Colon (tissue), 2 donors: ENCODE results near the gene IFI30.

ENCODE experiments used
- FAIRE-seq: peaks from 2 replicates; lab custom pipeline; 2012; peaks lifted over from hg19 to GRCh38; lab: Jason Lieb, UNC
- donor health status: control.
- donor health status: control.

The IFI30 gene

DNA sequence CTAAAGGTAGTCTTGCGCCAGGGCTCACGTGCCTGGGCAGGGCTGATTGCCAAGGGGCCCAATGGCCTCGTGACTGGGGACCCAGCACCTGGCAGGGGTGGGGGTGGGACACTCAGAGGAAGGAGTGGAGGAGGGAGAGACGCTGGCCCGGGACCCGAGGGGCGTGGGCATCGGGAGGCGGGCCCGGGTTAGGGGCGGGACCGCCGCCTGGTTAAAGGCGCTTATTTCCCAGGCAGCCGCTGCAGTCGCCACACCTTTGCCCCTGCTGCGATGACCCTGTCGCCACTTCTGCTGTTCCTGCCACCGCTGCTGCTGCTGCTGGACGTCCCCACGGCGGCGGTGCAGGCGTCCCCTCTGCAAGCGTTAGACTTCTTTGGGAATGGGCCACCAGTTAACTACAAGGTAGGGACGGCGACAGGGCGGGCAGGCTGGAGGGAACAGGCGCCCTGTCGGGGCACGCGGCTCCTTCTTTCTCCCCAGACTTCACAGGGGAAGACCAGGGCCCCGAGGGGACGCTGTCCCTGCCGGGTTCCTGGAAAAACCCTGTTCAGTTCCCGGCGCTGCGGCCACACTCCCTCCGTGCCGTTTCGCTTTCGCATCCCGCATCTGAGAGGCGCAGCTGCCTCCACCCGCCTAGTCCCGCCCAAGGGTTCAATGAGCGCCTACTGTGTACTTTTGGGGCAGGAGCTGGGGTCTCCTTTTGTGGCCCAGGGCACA, at the start of gene IFI30:
TSS of gene IFI30 (plus strand) at position 242 of the 717 bp plus-strand sequence. CDS start at position 271, 29 bp downstream.
- no peak for FAIRE-seq

DNA sequence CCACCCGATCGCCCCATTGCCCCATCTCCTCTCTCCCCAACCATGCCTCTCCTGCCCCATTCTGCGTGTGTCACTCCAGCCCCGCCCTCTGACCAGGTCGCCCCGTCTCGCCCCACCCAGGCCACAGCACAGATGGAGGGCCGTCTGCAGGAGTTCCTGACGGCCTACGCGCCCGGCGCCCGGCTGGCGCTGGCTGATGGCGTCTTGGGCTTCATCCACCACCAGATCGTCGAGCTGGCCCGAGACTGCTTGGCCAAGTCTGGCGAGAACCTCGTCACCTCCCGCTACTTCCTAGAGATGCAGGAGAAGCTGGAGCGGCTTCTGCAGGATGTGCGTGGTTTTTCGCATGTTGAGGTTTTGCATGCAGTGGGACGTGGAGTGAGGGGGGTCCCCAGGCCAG, 49.8 kb upstream of the IFI30 start:
- FAIRE-seq: no peak

DNA sequence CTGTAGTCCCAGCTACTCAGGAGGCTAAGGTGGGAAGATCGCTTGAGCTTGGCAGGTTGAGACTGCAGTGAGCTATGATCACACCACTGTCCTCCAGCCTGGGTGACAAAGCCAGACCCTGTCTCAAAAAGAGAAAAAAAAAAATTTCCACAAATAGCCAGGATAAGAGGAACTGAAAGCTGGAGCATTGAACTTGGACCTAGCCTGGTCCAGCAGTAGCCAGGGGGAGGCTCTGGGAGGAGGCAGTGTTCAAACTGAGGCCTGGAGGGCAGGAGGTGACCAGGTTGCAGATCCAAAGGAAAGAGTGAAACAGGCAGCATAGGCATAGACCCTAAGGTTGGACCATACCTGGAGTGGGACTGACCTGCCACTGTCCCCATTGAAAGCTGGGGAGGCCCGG, 47.5 kb upstream of the IFI30 start:
- FAIRE-seq: no peak

DNA sequence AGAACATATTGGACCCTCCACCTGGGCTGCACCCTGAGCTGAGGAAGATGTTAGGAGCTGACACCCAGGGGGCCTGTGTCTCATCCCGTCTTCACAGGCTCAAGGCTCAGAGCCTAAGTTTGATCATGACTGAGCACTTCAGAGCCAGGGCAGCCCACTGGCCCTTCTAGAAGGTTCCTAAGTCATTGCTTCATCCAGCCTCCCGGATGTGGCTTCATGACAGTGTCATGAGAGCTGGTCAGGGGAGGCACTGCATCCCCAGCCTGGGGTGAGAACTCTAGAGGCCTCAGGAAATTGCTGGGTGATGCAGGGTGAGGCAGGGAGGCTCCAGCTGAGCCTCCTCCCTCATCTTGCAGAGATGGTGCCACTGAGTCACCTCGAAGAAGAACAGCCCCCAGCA, 45.6 kb upstream of the IFI30 start:
- FAIRE-seq: no peak

DNA sequence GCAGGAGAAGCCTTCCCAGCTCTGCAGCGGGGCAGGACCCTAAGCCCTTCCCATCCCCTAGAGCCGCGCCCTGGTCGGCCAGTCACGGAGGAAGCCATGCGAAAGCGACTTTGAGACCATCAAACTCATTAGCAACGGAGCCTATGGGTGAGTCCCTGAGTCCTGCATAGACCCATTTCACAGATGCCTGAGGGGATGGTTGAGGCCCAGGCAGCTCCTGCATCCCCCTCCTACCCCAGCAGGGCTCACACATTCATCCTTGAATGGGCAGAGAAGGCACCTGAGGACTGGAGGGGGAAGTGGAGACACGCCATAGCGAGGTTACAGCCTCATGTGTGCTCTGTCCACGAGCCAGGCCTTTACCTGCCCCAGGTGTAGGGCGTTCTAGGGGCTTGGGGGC, 44.8 kb upstream of the IFI30 start:
- no peak for FAIRE-seq

DNA sequence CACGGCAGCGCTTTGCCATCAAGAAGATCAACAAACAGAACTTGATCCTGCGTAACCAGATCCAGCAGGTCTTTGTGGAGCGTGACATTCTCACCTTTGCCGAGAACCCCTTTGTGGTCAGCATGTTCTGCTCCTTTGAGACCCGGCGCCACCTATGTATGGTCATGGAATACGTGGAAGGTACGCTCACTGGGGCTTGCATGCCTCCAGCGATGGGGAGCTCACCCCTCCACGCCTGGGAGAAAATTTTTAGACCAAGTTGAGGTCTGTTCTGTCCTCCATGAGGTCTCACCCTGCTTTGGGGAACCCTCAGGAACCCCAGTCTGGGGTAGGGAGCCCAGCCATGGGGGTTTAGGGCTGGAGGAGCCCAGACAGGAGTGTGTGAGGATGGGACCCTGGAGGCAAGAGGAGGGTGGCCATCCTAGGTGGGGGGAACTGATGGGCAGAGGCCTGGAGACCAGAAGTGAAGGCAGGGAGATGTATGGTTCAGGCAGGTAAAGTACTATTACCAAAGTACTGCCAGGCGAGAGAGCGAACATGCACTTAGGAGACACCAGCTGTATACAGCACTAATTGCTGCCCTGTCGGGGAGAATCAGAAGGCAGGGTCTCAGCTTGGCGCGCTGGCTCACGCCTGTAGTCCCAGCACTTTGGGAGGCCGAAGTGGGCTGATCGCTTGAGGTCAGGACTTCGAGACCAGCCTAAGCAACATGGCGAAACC, 42.9 kb upstream of the IFI30 start:
- FAIRE-seq: no peak

DNA sequence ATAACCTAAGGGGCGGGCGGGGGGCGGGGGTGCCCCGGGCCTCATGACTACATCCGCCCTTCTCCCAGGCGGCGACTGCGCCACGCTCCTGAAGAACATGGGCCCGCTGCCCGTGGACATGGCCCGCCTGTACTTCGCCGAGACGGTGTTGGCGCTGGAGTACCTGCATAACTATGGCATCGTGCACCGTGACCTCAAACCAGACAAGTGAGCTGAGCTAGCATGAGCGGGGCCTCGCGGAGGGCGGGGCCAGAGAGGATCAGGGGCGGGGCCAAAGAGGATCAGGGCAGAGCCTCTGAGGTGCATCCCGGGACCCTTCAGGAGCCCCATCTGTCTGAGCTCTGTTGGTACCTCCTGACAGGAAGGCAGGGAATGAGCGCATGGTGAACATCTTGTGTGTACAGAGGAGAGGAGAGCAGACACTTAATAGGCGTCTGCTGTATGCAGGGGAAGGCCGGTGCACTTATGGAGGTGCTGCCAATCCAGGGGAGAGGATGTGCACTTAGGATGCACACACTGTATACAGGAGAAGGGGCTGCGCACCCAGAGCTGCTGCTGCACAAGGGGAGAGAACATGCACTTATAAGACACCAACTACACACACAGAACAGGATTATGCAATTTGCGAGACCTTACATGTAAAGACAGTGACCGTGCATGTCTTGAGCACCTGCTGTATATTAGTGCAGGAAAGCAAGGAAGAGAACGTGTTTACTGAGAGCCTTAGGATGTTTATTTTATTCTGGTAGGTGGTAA, 41.6 kb upstream of the IFI30 start:
- no peak for FAIRE-seq

DNA sequence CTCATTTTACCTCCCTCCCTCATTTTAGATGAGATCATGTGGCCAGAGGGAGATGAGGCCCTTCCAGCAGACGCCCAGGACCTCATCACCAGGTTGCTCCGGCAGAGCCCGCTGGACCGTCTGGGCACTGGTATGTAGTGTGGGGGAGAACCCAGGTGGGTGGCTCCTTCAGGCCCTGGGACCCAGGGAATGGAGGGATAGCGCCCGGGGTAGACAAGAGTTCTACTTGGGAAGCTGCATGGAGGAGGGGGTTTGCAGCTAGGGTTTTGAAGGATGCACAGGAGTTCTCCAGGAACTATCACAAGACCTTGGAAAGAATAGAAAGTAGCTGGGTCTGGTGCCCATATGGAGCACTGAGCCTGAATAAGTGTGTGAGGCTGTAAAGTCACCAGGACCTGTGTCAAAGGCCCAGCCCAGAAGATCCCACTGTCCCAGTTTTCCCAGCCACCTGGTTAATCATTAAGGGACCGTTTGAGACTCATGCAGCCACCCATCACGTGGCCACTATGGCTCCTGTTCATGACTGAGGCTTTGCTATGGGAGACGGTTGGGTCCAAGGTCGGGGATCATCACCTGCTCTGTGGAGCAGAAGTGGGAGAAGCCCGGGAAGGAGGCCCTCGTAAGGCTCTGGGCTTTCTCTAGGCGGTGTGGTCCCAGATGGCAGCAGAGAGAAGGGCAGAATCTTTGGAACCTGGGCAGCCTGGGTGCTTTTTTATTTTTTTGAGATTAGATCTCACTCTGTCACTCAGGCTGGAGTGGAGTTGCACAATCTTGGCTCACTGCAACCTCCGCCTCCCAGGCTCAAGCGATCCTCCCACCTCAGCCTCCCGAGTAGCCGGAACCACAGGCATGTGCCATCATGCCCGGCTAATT, 37.7 kb upstream of the IFI30 start:
- FAIRE-seq: no peak

DNA sequence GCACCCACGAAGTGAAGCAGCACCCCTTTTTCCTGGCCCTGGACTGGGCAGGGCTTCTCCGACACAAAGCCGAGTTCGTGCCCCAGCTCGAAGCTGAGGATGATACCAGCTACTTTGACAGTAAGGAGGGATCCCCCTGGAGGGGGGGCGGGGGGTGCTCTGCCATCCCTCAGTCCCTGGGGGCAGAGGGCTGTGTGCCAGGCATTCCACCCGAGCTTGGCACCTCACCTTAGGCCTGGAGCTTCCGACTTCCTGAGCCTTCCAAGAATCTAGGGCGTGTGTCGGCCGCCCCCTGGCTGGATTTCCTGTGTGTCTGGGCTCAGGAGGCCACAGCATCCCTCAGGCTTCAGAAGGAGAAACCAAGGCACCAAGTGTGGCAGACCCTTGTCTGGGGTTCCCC, 36.4 kb upstream of the IFI30 start:
- no peak for FAIRE-seq

DNA sequence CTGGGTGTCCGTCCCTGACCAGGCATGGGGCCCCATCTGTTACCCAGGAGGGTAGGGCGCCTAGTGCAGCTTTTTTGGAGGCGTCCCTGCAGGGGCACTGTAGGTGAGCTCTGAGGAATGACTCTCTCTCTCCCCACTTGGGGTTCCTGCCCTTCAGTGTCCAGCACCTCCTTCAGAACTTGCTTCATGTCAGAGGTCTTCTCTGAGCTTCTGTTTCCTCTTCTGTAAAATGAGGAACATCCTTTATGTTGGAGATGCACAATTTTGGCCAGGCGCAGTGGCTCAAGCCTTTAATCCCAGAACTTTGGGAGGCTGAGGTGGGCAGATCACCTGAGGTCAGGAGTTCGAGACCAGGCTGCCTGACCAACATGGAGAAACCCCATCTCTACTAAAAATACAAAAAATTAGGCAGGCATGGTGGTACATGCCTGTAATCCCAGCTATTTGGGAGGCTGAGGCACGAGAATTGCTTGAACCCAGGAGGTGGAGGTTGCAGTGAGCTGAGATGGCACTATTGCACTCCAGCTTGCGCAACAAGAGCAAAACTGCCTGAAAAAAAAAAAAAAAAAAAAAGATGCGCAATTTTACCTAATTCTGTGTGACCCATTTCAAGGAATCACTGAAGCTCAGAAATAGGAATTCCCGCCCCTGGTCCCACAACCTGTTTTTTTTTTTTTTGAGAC, 35.8 kb upstream of the IFI30 start:
- FAIRE-seq: no peak

DNA sequence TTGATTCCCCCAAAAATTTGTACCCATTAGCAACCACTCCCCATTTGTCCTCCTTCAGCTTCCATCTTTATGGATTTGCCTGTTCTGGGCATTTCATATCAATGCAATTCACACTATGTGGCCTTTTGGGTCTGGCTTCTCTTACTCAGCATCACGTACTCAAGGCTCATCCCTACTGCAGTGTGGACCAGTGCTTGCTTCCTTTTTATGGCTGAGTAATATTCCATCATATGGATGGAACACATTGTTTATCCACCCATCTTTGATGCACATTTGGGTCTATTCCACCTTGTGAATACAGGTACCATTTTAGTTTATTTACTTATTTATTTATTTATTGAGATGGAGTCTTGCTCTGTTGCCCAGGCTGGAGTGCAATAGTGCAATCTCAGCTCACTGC, 33.1 kb upstream of the IFI30 start:
- FAIRE-seq: no peak

DNA sequence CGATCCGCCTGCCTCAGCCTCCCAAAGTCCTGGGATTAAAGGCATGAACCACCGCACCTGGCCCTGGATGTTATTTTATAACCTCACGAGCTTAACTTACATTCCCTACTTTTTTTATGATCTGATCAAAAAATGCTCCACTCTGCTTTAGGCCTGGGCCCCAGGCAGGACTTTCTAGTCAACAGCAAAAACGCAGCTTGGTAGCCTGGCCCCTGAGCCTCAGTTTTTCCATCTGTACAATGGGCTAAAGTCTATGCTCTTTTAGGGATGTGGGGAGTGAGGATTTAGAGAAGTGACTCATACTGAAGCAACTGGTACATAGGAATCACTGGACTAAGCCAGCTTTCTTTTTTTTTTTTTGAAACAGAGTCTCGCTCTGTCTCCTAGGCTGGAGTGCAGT, 32.6 kb upstream of the IFI30 start:
- FAIRE-seq: no peak

DNA sequence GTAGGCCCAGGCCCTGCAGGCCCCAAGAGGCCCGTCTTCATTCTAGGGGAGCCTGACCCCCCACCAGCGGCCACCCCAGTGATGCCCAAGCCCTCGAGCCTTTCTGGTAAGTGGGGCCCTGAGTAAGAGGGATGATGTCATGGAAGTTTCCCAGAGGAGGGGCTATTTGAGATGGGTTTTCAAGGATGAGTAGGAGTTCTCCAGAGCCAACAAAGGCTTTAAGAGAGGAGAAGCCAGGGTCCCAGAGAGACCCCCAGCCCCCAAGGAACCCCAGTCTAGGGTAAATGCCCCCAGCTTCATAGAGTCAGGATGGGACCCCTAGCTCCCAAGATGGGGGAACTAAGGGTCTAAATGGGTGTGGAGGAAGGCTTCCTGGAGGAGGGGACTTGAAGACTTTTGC, 29.7 kb upstream of the IFI30 start:
- FAIRE-seq: no peak

DNA sequence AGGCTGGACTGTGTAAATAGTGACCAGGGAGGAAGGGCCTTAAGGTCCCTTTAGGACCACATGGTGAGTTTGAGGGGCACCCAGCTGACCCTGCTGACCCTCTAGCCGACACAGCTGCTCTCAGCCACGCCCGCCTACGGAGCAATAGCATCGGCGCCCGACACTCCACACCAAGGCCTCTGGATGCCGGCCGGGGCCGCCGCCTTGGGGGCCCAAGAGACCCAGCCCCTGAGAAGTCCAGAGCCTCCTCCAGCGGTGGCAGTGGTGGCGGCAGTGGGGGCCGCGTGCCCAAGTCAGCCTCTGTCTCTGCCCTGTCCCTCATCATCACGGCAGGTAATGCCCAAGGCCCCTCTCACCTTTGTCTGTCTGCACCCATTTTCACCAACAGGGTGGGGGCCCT, 29.3 kb upstream of the IFI30 start:
- no peak for FAIRE-seq

DNA sequence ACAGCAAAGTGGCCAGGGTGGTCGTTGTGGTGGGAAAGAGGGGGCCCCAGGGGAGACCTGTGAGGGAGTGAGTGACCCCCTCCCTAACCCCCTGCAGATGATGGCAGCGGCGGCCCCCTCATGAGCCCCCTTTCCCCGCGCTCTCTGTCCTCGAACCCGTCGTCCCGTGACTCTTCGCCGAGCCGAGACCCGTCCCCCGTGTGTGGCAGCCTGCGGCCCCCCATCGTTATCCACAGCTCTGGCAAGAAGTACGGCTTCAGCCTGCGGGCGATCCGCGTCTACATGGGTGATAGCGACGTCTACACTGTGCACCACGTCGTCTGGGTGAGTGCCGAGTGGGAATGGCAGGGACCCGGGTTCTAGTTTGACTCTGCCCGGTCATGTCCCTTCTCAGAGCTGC, 28.7 kb upstream of the IFI30 start:
- no peak for FAIRE-seq

DNA sequence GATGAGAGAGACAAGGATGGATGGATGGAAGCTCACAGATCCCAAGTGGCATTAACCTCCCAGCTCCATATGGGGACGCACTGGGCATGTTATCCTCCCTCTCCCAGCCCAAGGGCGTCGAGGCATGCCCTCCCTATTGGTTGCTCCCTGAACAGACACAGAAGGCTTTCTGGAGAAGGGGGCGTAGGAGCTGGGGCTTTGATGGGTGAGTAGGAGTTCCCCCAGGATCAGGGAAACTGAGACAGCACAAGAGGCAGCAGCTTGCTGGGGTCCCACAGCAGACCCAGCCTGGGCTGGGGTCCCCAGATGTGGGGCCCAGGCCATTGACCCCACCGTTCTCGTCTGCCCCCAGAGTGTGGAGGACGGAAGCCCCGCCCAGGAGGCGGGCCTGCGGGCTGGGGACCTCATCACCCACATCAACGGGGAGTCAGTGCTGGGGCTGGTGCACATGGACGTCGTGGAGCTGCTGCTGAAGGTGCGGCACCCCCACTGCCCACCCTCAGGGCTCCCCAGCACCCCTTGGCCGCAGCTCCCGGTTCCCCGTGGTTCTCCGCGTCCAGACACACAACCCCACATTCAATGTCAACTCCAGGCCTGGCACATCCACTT, 28.1 kb upstream of the IFI30 start:
- no peak for FAIRE-seq

DNA sequence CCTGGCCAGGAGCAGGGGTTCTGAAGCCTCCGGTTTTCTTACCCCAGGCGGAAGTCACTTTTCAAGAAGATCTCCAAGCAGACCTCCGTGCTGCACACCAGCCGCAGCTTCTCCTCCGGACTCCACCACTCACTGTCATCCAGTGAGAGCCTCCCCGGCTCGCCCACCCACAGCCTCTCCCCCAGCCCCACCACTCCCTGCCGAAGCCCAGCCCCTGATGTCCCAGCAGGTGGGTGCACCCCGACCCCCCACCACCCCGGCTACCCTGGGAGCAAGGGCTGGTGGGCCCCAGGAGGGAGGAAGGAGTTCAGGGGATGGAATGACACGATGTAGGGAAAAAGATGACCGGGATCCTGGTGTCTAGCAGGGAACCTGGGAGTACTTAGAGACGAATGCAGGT, 26.2 kb upstream of the IFI30 start:
- FAIRE-seq: no peak

DNA sequence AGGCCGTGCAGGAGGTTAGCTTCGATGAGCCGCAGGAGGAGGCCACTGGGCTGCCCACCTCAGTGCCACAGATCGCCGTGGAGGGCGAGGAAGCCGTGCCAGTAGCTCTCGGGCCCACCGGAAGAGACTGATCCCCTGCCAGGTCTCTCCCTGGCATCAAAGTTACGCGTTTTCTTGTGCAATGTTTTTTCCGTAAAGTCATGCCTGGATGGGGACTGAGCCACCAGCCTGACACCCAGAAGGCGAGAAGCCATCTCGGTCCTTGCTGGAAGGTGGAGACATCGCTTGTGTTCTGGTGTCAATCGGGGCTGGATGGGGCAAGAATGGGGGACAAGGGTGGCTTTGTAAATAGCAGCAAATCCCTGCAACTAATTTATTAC, 24.0 kb upstream of the IFI30 start:
- no peak for FAIRE-seq

DNA sequence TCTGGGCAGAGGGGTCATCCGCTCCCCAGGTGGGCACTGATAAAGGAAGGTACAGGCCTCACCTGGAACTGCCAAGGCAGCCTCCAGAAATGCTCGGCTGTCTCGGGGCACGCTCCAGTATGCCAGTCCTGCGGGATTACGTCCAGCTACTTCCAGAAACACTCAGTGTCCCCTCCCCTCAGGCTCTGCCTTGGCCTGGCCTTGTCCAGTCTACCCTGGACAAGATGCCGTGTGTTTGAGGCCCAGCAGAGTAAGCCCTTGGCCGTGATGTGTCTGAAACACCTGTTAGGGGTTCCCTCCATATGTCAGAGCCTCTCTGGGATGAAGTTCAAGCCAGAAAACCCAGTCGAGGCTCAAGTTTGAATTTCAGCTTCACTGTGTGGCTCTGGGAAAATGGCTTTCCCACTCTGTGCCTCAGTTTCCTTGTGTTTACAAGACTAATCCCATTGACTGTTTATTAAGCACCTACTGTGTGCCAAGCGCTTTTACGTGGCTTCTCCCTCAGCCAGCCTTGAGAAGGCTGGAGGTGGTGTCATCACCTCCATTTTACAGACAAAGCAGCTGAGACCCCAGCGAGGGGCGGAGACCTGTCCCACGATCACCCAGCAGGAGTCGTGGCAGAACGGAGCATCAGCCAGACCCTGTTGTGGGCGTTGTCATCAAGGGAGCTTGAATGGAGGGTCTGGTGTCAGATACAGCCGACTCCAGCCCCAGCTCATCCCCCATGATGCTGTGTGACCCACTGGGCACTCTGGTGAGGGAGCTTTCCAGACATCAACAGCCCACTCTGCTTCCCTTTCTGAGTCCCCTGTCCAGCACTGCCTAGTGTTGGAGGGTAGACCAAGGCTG, 22.6 kb upstream of the IFI30 start:
- FAIRE-seq: no peak

DNA sequence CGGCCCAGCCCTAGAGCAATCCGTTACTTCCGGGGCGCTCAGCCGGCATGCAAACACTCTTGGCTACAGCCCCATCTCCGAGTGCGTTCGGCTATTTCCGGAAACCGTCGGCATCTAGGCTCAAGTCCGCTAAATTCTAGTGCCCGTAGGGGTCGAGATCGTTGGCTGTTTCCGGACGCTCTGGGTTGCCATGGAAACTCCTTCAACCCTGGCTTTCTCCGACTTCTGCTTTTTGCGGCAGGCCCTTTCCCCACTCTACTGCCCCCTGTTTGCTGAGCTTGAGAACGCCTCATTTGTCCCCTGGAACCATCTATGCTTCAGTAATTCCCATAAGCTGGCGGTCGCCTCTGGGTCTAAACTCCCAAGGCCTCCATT, 21.2 kb upstream of the IFI30 start:
- FAIRE-seq: peak; percentile 75
